SIG-M5 treated with dmso at 0.1 percent for 504 hours (cell line): ENCODE measurements around the gene PRR15L.

ENCODE experiments used
- DNase-seq: peaks from one replicate; lab custom pipeline; 2025; ENCODE audit not compliant: unreplicated experiment; lab: John Stamatoyannopoulos, UW

PRR15L gene

GRCh38 chr17:47962901-47963300, 5.2 kb upstream of the PRR15L start:
- no peak for DNase-seq

DNA sequence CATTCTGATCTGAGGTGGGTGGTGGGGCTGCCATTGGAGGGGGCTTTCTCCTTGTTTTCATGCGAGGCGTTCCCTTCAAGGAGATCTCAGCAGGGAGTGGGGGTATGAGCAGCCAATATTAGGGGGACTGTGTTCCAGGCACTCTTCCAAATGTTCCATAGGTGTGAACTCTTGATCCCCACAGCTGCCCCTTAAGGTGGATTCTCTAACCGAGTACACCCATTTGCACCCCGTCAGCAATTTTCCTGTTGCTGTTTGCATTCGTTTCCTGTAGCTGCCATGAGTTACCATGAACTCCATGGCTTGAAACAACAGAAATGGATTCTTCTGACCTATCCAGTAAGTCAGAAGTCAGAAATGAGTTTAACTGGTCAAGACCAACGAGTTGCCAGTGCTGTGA, 3.7 kb upstream of the PRR15L start:
- no peak for DNase-seq

GRCh38 chr17:47959825-47960655, 2.4 kb upstream of the PRR15L start:
- DNase-seq: no peak

- no peak for DNase-seq
Observed at GRCh38 chr17:47956791-47957590, 692 bp downstream of the PRR15L start.

DNA sequence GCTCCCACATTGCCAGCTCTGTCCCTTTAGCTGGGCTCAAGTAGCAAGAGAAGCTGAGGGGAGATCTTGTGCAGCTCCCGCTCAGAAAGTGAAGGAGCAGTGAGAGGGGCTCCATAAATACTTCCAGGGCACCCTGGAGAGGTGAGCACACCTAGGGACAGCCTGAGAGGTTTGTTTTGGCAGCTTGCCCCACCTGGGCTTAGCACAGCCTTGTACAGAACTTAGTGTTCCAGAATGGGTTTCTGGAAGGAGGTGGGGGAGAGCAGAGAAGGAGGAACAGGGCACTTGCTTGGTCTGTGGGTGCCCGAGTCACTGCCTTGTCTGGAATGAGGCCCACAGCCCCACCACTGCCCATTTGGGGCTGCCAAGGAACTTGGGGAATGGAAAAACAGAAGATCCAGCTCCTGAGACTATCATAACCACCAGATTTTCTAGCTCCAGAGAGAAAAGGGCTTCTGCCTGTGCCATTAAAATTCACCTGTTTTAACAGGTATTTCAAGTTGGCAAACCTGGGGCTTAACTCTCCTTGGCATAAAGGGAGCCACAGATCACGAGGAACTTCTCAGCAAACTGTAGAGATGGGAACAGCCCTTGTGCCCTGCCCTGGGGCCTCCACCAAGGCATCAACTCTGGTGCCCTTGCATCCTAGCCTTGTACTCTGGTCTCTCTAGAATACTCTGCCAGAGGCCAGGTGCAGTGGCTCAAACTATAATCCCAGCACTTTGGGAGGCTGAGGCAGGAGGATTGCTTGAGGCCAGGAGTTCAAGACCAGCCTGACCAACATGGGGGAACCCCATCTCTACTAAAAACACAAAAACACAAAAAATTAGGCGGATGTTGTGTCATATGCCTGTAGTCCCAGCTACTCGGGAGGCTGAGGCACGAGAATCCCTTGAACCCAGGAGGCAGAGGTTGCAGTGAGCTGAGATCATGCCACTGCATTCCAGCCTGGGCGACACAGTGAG, 1.9 kb downstream of the PRR15L start:
- DNase-seq: no peak

DNA sequence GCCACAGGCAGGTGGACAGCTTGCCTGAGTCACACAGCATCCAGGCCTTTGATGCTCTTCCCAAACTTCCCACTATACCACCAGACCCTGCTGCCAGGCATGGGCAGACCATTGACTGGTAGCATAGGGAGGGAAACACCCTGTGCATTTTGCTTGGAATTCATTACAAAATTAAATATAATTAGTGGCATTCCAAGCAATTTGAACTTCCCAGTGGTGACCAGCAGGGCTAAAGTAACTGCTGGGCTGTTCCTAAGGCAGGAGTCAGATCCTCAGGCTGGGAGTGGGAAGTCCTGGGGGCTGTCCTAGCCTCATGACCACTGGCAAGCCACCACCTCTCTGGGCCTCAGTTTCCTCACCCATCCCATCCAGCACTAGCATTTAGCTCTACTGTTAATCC, 3.8 kb downstream of the PRR15L start:
- no peak for DNase-seq

DNA sequence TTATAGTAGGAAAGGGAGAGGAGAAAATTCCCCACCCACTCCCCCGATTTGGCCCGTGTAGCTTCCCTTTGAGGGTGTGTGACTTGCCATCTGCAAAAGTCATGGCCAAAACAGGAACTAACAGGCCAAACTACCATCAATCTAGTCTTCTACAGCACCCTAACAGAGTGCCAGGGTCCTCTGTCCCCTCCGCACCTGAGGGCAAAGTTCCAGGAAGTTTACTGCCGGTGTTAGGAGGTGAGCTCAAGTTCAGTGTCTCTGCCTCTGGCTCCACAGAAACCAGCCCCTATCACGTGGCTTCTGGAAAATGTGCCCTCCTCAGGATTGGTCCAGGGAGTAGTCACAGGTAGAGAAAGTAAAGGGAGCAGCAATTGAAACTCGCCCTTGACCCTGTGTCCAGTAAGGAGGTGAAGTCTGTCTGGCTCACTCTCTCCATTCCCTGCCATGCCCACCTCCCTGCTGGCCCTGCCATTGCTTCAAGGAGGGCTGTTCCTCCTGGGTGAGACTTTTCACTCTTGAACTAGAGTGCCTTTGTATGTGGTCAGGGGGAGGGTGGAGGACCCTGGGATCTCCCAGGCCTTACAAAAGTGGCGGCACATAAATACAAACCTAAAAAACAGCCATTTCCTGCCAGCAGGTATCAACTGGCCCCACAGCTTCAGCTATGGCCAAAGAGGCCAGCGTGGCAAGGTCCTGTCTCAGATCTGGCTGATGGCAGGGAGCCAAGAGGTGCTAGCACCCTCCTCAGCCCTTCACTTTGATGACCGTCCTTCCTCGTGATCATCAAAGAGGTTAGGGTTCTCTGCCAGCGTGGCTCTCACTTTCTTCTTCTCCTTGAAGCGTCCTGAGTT, 5.3 kb downstream of the PRR15L start:
- no peak for DNase-seq

DNA sequence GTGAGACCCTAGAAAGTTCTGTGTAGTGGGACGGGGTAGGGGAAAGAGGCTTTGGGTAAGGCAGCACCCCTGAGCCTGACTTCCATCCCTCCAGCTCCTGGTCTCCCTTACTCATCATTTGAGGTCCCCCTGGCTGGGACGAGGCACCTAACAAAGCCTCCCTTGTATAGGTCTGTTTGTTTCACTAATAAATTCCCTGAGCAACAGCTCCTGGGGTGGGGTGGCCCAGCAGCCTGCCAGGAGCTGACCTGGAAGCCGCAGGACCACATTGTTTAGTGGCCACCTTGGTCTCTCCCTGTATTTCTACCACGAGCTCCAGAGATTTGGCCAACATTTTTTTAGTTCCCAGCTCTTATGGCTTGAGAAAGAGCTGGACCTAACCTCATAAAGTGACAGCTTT, 7.2 kb downstream of the PRR15L start:
- no peak for DNase-seq

DNA sequence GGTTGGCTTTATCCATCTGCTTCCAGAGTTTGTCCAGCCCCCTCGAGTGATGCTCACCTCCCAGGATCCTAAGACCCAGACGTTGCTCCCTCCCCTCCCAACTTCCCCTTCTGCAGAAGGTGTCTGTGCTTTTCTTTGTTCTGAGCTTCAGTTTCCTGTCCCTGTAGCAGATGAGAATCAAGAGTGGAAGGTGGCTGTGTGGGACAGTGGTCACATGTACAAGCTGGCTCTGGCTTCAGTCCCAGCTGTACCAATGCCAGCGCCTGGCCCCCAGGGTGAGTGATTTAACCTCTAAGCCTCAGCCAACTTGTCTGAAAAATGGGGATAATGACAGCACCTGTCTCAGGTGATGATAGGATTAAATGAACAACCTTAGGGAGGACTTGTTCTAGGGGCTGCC, 7.7 kb downstream of the PRR15L start:
- no peak for DNase-seq

- DNase-seq: peak; percentile 79
Observed at GRCh38 chr17:47949197-47949759, 8.4 kb downstream of the PRR15L start.

- peak; percentile 57 for DNase-seq
Observed at GRCh38 chr17:47948706-47949196, 8.9 kb downstream of the PRR15L start.

DNA sequence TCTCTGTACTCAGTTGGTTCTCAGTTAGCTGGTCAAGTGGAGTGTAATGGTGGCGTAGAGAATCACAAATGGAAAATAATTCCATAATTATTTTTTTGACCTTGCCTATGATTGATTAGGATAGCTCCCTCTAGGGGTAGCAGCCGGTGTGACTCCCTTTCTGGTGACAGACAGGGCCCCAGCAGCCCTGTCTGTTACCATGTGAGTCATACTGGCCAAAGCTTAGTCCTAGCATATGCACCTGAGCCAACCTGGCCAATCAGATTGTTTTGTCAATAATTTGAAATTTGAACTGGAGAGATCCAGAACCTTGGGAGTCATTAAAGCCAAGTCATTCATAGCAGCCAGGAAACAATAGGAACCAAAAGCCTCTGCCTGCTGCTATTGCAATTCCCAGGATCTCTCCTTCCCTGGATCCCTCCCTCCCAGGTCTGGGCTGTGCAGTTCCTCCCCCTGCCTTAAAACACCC, 10.7 kb downstream of the PRR15L start:
- DNase-seq: peak; percentile 90

DNA sequence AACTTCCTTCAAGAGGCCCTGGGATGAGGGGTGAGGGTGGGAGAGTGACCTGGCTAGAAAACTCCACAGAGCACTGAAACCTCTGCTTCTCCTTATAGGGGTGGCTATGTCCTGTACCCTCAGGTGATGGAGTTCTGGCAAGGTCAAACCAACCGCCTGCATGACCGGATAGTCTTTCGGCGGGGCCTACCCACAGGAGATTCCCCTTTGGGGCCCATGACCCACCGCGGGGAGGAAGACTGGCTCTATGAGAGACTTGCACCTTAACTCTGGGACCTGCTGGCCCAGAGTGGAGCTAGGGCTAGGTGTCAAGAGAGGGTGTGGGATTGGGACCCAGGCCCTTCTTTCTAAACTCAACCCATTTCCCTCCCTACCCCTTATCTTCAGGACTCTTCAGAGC, 11.2 kb downstream of the PRR15L start:
- no peak for DNase-seq

- no peak for DNase-seq
Observed at GRCh38 chr17:47945529-47946508, 11.9 kb downstream of the PRR15L start.

- no peak for DNase-seq
Observed at GRCh38 chr17:47945080-47945479, 12.6 kb downstream of the PRR15L start.

DNA sequence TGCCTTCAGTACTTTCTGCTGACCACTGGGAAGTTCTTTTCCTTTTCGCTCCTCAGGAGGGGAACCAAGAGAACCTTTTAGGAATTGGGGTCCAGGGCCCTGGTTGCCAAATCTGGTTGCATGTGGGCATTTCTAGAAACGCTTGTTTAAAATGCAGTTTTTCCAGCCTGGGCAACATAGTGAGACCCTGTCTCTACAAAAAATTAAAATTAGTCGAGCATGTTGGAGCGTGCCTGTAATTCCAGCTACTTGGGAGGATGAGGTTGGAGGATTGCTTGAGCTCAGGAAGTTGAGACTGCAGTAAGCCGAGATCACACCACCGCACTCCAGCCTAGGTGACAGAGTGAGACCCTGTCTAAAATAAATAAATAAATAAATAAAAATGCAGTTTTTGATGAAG, 15.1 kb downstream of the PRR15L start:
- DNase-seq: no peak

- no peak for DNase-seq
Observed at GRCh38 chr17:47942096-47942510, 15.6 kb downstream of the PRR15L start.
